Measurements from ENCODE around the gene SLC39A7. TPM values are rescaled to one million over a fixed set of nuclear protein-coding genes. Genes with fewer than 3 reads are reported as not detected.

SLC39A7 gene
- total and polyA plus RNA-seq, 2 of the 13 experiments (the other 11 are each of a cell fraction or from before 2014, with no cell fraction given), result 142 to 229 TPM

GRCh38 chr6:33204415-33205190 lies 3.9 kb downstream of the SLC39A7 start, which contains the start of gene HSD17B8 (continued):
- TF ChIP-seq, protein P1, sequence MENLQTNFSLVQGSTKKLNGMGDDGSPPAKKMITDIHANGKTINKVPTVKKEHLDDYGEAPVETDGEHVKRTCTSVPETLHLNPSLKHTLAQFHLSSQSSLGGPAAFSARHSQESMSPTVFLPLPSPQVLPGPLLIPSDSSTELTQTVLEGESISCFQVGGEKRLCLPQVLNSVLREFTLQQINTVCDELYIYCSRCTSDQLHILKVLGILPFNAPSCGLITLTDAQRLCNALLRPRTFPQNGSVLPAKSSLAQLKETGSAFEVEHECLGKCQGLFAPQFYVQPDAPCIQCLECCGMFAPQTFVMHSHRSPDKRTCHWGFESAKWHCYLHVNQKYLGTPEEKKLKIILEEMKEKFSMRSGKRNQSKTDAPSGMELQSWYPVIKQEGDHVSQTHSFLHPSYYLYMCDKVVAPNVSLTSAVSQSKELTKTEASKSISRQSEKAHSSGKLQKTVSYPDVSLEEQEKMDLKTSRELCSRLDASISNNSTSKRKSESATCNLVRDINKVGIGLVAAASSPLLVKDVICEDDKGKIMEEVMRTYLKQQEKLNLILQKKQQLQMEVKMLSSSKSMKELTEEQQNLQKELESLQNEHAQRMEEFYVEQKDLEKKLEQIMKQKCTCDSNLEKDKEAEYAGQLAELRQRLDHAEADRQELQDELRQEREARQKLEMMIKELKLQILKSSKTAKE (CRISPR knock-in tag; IDR thresholded peaks at IDR 0.05; ENCODE audit: borderline replicate concordance), result no peak
- peak; percentile 74; the same call in 1 of the 2 replicates for TF ChIP-seq MXD1 (CRISPR knock-in tag; IDR thresholded peaks at IDR 0.05)
- TF ChIP-seq ZNF33B (CRISPR knock-in tag; IDR thresholded peaks at IDR 0.05), result no peak; the same call in 1 of the 2 replicates
- TF ChIP-seq HMG20A (CRISPR knock-in tag; IDR thresholded peaks at IDR 0.05; ENCODE audit: borderline replicate concordance), result 0 out of 2 replicates have a peak, but pooled peaks have one; percentile 19
- no peak for TF ChIP-seq IRF1 (CRISPR knock-in tag; IDR thresholded peaks at IDR 0.05; ENCODE audit: low read depth)
- TF ChIP-seq ZNF775 (CRISPR knock-in tag; IDR thresholded peaks at IDR 0.05; ENCODE audit: borderline replicate concordance), result peak; percentile 79; the same call in 1 of the 2 replicates
- no peak for TF ChIP-seq THAP8 (CRISPR knock-in tag; IDR thresholded peaks at IDR 0.05; ENCODE audit: borderline replicate concordance)
- no peak for TF ChIP-seq SRF (IDR thresholded peaks at IDR 0.05; ENCODE audit: low read depth, low read length)
- peak; percentile 85; the same call in 1 of the 2 replicates for TF ChIP-seq KLF12 (CRISPR knock-in tag; IDR thresholded peaks at IDR 0.05; ENCODE audit: borderline replicate concordance)
- TF ChIP-seq SPEN (CRISPR knock-in tag; IDR thresholded peaks at IDR 0.05; ENCODE audit: low read depth), result peak; percentile 60; the same call in 1 of the 2 replicates
- TF ChIP-seq ZNF30 (CRISPR knock-in tag; IDR thresholded peaks at IDR 0.05), result no peak
- no peak for TF ChIP-seq STAT5B (CRISPR knock-in tag; IDR thresholded peaks at IDR 0.05)
- TF ChIP-seq ZNF138 (CRISPR knock-in tag; IDR thresholded peaks at IDR 0.05; ENCODE audit: low read depth), result 0 out of 2 replicates have a peak, but pooled peaks have one; percentile 65
- TF ChIP-seq ATF7 (IDR thresholded peaks at IDR 0.05), result no peak
- no peak for TF ChIP-seq ATF7 (CRISPR knock-in tag; IDR thresholded peaks at IDR 0.05)
- no peak for TF ChIP-seq SMC3 (IDR thresholded peaks at IDR 0.05; ENCODE audit: low read length)
- TF ChIP-seq, protein P2, sequence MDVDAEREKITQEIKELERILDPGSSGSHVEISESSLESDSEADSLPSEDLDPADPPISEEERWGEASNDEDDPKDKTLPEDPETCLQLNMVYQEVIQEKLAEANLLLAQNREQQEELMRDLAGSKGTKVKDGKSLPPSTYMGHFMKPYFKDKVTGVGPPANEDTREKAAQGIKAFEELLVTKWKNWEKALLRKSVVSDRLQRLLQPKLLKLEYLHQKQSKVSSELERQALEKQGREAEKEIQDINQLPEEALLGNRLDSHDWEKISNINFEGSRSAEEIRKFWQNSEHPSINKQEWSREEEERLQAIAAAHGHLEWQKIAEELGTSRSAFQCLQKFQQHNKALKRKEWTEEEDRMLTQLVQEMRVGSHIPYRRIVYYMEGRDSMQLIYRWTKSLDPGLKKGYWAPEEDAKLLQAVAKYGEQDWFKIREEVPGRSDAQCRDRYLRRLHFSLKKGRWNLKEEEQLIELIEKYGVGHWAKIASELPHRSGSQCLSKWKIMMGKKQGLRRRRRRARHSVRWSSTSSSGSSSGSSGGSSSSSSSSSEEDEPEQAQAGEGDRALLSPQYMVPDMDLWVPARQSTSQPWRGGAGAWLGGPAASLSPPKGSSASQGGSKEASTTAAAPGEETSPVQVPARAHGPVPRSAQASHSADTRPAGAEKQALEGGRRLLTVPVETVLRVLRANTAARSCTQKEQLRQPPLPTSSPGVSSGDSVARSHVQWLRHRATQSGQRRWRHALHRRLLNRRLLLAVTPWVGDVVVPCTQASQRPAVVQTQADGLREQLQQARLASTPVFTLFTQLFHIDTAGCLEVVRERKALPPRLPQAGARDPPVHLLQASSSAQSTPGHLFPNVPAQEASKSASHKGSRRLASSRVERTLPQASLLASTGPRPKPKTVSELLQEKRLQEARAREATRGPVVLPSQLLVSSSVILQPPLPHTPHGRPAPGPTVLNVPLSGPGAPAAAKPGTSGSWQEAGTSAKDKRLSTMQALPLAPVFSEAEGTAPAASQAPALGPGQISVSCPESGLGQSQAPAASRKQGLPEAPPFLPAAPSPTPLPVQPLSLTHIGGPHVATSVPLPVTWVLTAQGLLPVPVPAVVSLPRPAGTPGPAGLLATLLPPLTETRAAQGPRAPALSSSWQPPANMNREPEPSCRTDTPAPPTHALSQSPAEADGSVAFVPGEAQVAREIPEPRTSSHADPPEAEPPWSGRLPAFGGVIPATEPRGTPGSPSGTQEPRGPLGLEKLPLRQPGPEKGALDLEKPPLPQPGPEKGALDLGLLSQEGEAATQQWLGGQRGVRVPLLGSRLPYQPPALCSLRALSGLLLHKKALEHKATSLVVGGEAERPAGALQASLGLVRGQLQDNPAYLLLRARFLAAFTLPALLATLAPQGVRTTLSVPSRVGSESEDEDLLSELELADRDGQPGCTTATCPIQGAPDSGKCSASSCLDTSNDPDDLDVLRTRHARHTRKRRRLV (CRISPR knock-in tag; IDR thresholded peaks at IDR 0.05), result 0 out of 2 replicates have a peak, but pooled peaks have one; percentile 57
- TF ChIP-seq ZNF724P (CRISPR knock-in tag; IDR thresholded peaks at IDR 0.05; ENCODE audit: borderline replicate concordance), result peak; percentile 69; the same call in 1 of the 2 replicates
- no peak for TF ChIP-seq CC2D1A (CRISPR knock-in tag; IDR thresholded peaks at IDR 0.05)
- no peak for TF ChIP-seq PLRG1 (conservative IDR thresholded peaks at IDR 0.05)
- TF ChIP-seq FOXC1 (CRISPR knock-in tag; IDR thresholded peaks at IDR 0.05; ENCODE audit: borderline replicate concordance), result 0 out of 2 replicates have a peak, but pooled peaks have one; percentile 78
